ENCODE data around the gene RIMBP2.

DNA sequence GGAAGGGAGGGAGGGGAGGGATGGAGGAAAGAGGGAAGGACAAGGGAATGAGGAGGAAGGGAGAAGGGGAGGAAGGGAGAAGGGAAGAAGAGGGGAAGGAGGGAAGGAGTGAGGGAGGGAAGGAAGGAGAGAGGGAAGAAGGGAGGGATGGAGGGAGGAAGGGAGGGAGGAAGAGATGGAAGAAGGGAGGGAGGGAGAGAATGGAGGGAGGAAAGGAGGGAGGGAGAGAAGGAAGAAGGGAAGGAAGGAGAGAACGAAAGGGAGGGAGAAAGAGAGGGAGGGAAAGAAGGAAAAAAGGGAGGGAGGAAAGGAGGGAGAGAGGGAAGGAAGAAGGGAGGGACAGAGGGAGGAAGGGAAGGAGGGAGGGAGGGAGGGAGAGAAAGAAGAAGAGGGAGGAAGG, 49.5 kb downstream of the RIMBP2 start:
- TF ChIP-seq EZH2 (IDR thresholded peaks at IDR 0.05; ENCODE audit: borderline replicate concordance, insufficient read depth, low read length, poor library complexity, severe bottlenecking): no peak
- TF ChIP-seq, protein P1, sequence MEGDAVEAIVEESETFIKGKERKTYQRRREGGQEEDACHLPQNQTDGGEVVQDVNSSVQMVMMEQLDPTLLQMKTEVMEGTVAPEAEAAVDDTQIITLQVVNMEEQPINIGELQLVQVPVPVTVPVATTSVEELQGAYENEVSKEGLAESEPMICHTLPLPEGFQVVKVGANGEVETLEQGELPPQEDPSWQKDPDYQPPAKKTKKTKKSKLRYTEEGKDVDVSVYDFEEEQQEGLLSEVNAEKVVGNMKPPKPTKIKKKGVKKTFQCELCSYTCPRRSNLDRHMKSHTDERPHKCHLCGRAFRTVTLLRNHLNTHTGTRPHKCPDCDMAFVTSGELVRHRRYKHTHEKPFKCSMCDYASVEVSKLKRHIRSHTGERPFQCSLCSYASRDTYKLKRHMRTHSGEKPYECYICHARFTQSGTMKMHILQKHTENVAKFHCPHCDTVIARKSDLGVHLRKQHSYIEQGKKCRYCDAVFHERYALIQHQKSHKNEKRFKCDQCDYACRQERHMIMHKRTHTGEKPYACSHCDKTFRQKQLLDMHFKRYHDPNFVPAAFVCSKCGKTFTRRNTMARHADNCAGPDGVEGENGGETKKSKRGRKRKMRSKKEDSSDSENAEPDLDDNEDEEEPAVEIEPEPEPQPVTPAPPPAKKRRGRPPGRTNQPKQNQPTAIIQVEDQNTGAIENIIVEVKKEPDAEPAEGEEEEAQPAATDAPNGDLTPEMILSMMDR (IDR thresholded peaks at IDR 0.05; ENCODE audit: poor library complexity, severe bottlenecking): no peak
- no peak for TF ChIP-seq POLR2AphosphoS5 (IDR thresholded peaks at IDR 0.05)
- TF ChIP-seq, protein P2, sequence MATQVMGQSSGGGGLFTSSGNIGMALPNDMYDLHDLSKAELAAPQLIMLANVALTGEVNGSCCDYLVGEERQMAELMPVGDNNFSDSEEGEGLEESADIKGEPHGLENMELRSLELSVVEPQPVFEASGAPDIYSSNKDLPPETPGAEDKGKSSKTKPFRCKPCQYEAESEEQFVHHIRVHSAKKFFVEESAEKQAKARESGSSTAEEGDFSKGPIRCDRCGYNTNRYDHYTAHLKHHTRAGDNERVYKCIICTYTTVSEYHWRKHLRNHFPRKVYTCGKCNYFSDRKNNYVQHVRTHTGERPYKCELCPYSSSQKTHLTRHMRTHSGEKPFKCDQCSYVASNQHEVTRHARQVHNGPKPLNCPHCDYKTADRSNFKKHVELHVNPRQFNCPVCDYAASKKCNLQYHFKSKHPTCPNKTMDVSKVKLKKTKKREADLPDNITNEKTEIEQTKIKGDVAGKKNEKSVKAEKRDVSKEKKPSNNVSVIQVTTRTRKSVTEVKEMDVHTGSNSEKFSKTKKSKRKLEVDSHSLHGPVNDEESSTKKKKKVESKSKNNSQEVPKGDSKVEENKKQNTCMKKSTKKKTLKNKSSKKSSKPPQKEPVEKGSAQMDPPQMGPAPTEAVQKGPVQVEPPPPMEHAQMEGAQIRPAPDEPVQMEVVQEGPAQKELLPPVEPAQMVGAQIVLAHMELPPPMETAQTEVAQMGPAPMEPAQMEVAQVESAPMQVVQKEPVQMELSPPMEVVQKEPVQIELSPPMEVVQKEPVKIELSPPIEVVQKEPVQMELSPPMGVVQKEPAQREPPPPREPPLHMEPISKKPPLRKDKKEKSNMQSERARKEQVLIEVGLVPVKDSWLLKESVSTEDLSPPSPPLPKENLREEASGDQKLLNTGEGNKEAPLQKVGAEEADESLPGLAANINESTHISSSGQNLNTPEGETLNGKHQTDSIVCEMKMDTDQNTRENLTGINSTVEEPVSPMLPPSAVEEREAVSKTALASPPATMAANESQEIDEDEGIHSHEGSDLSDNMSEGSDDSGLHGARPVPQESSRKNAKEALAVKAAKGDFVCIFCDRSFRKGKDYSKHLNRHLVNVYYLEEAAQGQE (IDR thresholded peaks at IDR 0.05; ENCODE audit: borderline replicate concordance): no peak
- TF ChIP-seq EP300 (conservative IDR thresholded peaks at IDR 0.05; ENCODE audit: poor library complexity, severe bottlenecking): no peak
- TF ChIP-seq TAF1 (IDR thresholded peaks at IDR 0.05; ENCODE audit: low read depth): no peak
- TF ChIP-seq MXI1 (conservative IDR thresholded peaks at IDR 0.05; ENCODE audit: poor library complexity, severe bottlenecking): no peak

Data from neural cell (in vitro differentiated cells).